Transverse colon (tissue), 4 donors: ENCODE data around the gene EP400. TPM values are rescaled to one million over a fixed set of nuclear protein-coding genes. Genes with fewer than 3 reads are reported as not detected.

Source experiments
- DNase-seq: peaks from one replicate; pipeline ENCODE4 v3.0.0-alpha.2; 2019
- H3K27ac ChIP-seq, 4 donors: fragments of 200-600 bp; sonication (generic); 2 replicates each; pipeline ENCODE4 v1.5.1; 2016 to 2018; ENCODE audit warnings: inconsistent platforms in 4 of 4
- H3K27me3 ChIP-seq: fragments of 200-600 bp; sonication (generic); 2 replicates; pipeline ENCODE4 v1.5.1; 2017; ENCODE audit warnings: inconsistent platforms
- H3K36me3 ChIP-seq, 4 donors: fragments of 200-600 bp; sonication (generic); 2 replicates each; pipeline ENCODE4 v1.5.1; 2017 to 2019; ENCODE audit warnings: inconsistent platforms in 4 of 4
- H3K4me1 ChIP-seq, 4 donors: fragments of 200-600 bp; sonication (generic); 2 replicates each; pipeline ENCODE4 v1.5.1; 2017 to 2020; ENCODE audit warnings: inconsistent platforms in 4 of 4
- H3K4me3 ChIP-seq, 4 donors: fragments of 200-600 bp; sonication (generic); 1 replicate in 1 of 4; 2 replicates in 3 of 4; pipeline versions ENCODE4 v1.5.1 to v1.6.1; 2017 to 2019; ENCODE audit warnings: inconsistent platforms in 4 of 4
- H3K9me3 ChIP-seq, 2 donors: fragments of 200-600 bp; sonication (generic); 2 replicates each; pipeline ENCODE4 v1.5.1; 2017 to 2019; ENCODE audit warnings: inconsistent platforms in 2 of 2
- CTCF ChIP-seq, 5 experiments: fragments of 200-600 bp in 3 of 5; fragments of 450-650 bp in 2 of 5; sonication (generic) in 3 of 5; IDR thresholded peaks; 1 replicate in 2 of 5; 2 replicates in 3 of 5; pipeline ENCODE4 v1.5.1; 2016 to 2017; ENCODE audit warnings: antibody characterized with exemption in 5 of 5, inconsistent platforms in 3 of 5, mild to moderate bottlenecking in 2 of 5, moderate library complexity in 1 of 5
- EP300 ChIP-seq: sonication (generic); formaldehyde crosslinking; IDR thresholded peaks from one replicate; pipeline ENCODE4 v1.6.1; 2017; ENCODE audit warnings: antibody characterized with exemption, low read depth
- POLR2A ChIP-seq: fragments of 450-650 bp; IDR thresholded peaks from one replicate; pipeline ENCODE4 v1.6.1; 2016; ENCODE audit warnings: antibody characterized with exemption, mild to moderate bottlenecking, moderate library complexity
- POLR2AphosphoS5 ChIP-seq, 3 donors: sonication (generic); formaldehyde crosslinking; IDR thresholded peaks; one replicate each; pipeline ENCODE4 v1.6.1; 2016; ENCODE audit warnings: antibody characterized with exemption in 3 of 3
- WGBS, 2 donors: methylation state at CpG; one replicate each; pipeline ENCODE4 v1.1.5; 2018; ENCODE audit warnings: low coverage in 1 of 2; 5-methylcytosine and 5-hydroxymethylcytosine counted together
- in situ Hi-C, 4 donors: fragments of 200-750 bp; cut with MboI; loops; one replicate each; pipeline versions ENCODE4 v1.15.0 to v1.15.1; 2017; ENCODE audit warnings: low sequenced_read_pairs in 3 of 4, low pct_ligation_motif_present in 1 of 4, low pct_unique_long_range_greater_than_20kb in 1 of 4
- intact Hi-C: fragments of 100-400 bp; cut with DNase I; formaldehyde crosslinking; loops from one replicate; pipeline ENCODE4 v1.15.1; 2023; ENCODE audit warnings: low total_unique reads
- total RNA-seq, 4 donors: library from RNA; depleted of rRNA; stranded (reverse); fragments of >200 nt; gene quantifications; one replicate each; pipeline ENCODE4 v1.1.0, GENCODE V29; 2016

Gene EP400
- total RNA-seq, 4 donors from 2014 or later: 25.4 to 67.3 (median 37.5) TPM

- Histone ChIP-seq H3K9me3 (no peaks in the 10 kb centered on the region), H3K36me3 (peaks cover 0 to 63% (median 24%) of the 10 kb centered on the region in 4 donors), H3K27me3 (no peaks in the 10 kb centered on the region), H3K4me1 (no peaks in the 10 kb centered on the region), H3K27ac (no peak overlapping the region), H3K4me3 (no peak overlapping the region)
- intact Hi-C loops: no loop called here
- DNase-seq: no peak
- 89 to 91% methylated on average over 5 of the region's 5 CpGs for WGBS, 2 donors
- TF ChIP-seq POLR2A (no peak), CTCF (IDR thresholded peaks at IDR 0.05) (no peak), POLR2AphosphoS5 (IDR thresholded peaks at IDR 0.05) (no peak), EP300 (no peak)
- in situ Hi-C loops: no loop called here
Measured at GRCh38 chr12:132033627-132034026, 83.9 kb downstream of the EP400 start.

- H3K27me3 ChIP-seq: no peaks in the 10 kb centered on the region
- no peaks in the 10 kb centered on the region for H3K9me3 ChIP-seq
- H3K27ac ChIP-seq: no peak overlapping the region
- no peak for TF ChIP-seq POLR2A
- no peak for TF ChIP-seq CTCF (IDR thresholded peaks at IDR 0.05)
- TF ChIP-seq EP300: no peak
- no peak for TF ChIP-seq POLR2AphosphoS5 (IDR thresholded peaks at IDR 0.05)
- in situ Hi-C loops: no loop called here
- intact Hi-C loops: no loop called here
- no peak for DNase-seq
- 95% methylated on average over 31 of the region's 31 CpGs; no CpG with 5 or more reads in 1 of the 2 donors for WGBS, 2 donors
- peaks cover 0 to 54% (median 21%) of the 10 kb centered on the region in 4 donors for H3K36me3 ChIP-seq
- no peaks in the 10 kb centered on the region for H3K4me1 ChIP-seq
- H3K4me3 ChIP-seq: no peak overlapping the region
Measured at GRCh38 chr12:132036063-132036683, 86.4 kb downstream of the EP400 start.

GRCh38 chr12:132040906-132041606 is 91.3 kb downstream of the EP400 start:
- intact Hi-C loops: no loop called here
- WGBS, 2 donors: 90 to 98% methylated on average over 15 to 20 of the region's 20 CpGs
- no peak for TF ChIP-seq POLR2A
- no peak for TF ChIP-seq EP300
- no peak for TF ChIP-seq POLR2AphosphoS5 (IDR thresholded peaks at IDR 0.05)
- no peak for TF ChIP-seq CTCF (IDR thresholded peaks at IDR 0.05)

GRCh38 chr12:132043216-132043615 is 93.5 kb downstream of the EP400 start:
- Histone ChIP-seq H3K9me3 (no peaks in the 10 kb centered on the region), H3K4me1 (no peaks in the 10 kb centered on the region), H3K27ac (no peak overlapping the region), H3K4me3 (no peak overlapping the region), H3K27me3 (no peaks in the 10 kb centered on the region), H3K36me3 (peaks cover 0 to 56% (median 8%) of the 10 kb centered on the region in 4 donors)
- intact Hi-C loops: no loop called here
- in situ Hi-C loops: no loop called here
- no peak for DNase-seq
- no peak for TF ChIP-seq POLR2AphosphoS5 (IDR thresholded peaks at IDR 0.05)
- no peak for TF ChIP-seq EP300
- no peak for TF ChIP-seq POLR2A
- no peak for TF ChIP-seq CTCF (IDR thresholded peaks at IDR 0.05)
- 95% methylated on average over 3 of the region's 3 CpGs; no CpG with 5 or more reads in 1 of the 2 donors for WGBS, 2 donors

More at GRCh38 chr12:132040906-132041606, 91.3 kb downstream of the EP400 start:
- H3K27ac ChIP-seq: no peak overlapping the region
- peaks cover 0 to 53% (median 12%) of the 10 kb centered on the region in 4 donors for H3K36me3 ChIP-seq
- in situ Hi-C loops: no loop called here
- no peak overlapping the region for H3K4me3 ChIP-seq
- H3K9me3 ChIP-seq: no peaks in the 10 kb centered on the region
- no peaks in the 10 kb centered on the region for H3K27me3 ChIP-seq
- no peak for DNase-seq
- H3K4me1 ChIP-seq: no peaks in the 10 kb centered on the region
